Daoy (cell line): ENCODE measurements around the gene AIP. TPM values are rescaled to one million over a fixed set of nuclear protein-coding genes. Genes with fewer than 3 reads are reported as not detected.

Experiments used
- DNase-seq: peaks from one replicate; pipeline ENCODE4 v3.0.0-alpha.2; 2015; ENCODE audit warnings: low read depth
- total RNA-seq: library from RNA; depleted of rRNA; stranded (reverse); fragments of >200 nt; shearing (Covaris generic); gene quantifications from 2 replicates; pipeline ENCODE4 v1.2.3, GENCODE V29; 2014; rRNA removed

Gene AIP
- total RNA-seq, result 69.5 and 78.5 TPM in 2 replicates

- peak; percentile 98 for DNase-seq
These were observed at the start of gene AIP for GRCh38 chr11:67482827-67483798. AIP (plus strand) TSS chr11:67483026; CDS start chr11:67483159, 133 bp downstream.

- DNase-seq, result no peak
These were observed 49.1 kb upstream of the AIP start for GRCh38 chr11:67433536-67434394.

GRCh38 chr11:67434395-67434881, 48.4 kb upstream of the AIP start:
- DNase-seq, result no peak

- DNase-seq, result no peak
These were observed 47.6 kb upstream of the AIP start for GRCh38 chr11:67435031-67435726.

GRCh38 chr11:67435727-67436458, 46.9 kb upstream of the AIP start:
- no peak for DNase-seq

GRCh38 chr11:67436459-67437081, 46.3 kb upstream of the AIP start:
- no peak for DNase-seq

GRCh38 chr11:67437082-67437808, 45.6 kb upstream of the AIP start, which contains the start of gene PTPRCAP:
PTPRCAP (minus strand) TSS chr11:67437682; CDS start chr11:67437619, 63 bp downstream.
- no peak for DNase-seq

- no peak for DNase-seq
These were observed 45.0 kb upstream of the AIP start for GRCh38 chr11:67437809-67438157.

- no peak for DNase-seq
These were observed 44.5 kb upstream of the AIP start for GRCh38 chr11:67438158-67438902.

- peak; percentile 49 for DNase-seq
These were observed 43.3 kb upstream of the AIP start for GRCh38 chr11:67439321-67440228.

- DNase-seq, result no peak
These were observed 42.4 kb upstream of the AIP start for GRCh38 chr11:67440229-67441097.

- no peak for DNase-seq
These were observed 41.7 kb upstream of the AIP start for GRCh38 chr11:67441098-67441563.

GRCh38 chr11:67441731-67442351, 41.0 kb upstream of the AIP start:
- no peak for DNase-seq

GRCh38 chr11:67442504-67443404, 40.1 kb upstream of the AIP start:
- no peak for DNase-seq

GRCh38 chr11:67445515-67445914, 37.3 kb upstream of the AIP start:
- no peak for DNase-seq
